Left lobe of liver (tissue), 2 donors: ENCODE data around the gene GLI3. TPM values are rescaled to one million over a fixed set of nuclear protein-coding genes. Genes with fewer than 3 reads are reported as not detected.

ENCODE experiments used
- ATAC-seq: fragments of 200-7000 bp; cut with Tn5 transposase; one replicate; pipeline ENCODE4 v1.9.1; 2020; ENCODE audit warnings: mild to moderate bottlenecking, moderate library complexity
- DNase-seq: peaks from one replicate; pipeline ENCODE4 v3.0.0-alpha.2; 2020; ENCODE audit warnings: low spot score
- total RNA-seq: library from RNA; stranded (reverse); gene quantifications from one replicate; pipeline ENCODE4 v1.2.1, GENCODE V29; 2021
- donor health status: DM: no; HTN: no; CAD: no; lungs with moderate emphysema.
- donor health status: DM: no; HTN: yes; CAD: no.

GLI3 gene
- total RNA-seq, 1 donor from 2014 or later = 0.88 TPM

GRCh38 chr7:42014625-42015618 lies 222.1 kb downstream of the GLI3 start:
- DNase-seq (no peak), ATAC-seq (peak; percentile 53)

GRCh38 chr7:42012786-42013360 lies 224.1 kb downstream of the GLI3 start:
- ATAC-seq = no peak
- DNase-seq = no peak

- no peak for ATAC-seq
- DNase-seq = no peak
Observed at GRCh38 chr7:42012313-42012712, 224.7 kb downstream of the GLI3 start.

DNA sequence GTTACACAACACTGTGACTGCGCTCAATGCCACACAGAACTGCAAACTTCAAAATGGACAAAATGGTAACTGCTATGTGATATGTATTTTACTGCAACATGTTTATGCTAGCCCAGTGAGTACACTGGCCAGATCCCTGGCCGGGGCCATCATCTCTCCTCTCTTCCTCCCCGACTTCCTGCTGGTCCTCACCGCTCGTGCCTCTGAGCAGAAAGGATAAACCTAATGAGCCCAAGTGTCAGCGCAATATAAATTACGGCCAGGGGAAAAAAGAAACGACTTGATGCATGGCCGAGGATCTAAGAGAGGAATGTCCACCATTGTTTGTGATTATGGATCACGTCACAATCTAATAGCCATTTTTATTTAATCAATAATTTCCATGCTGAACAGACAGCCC lies 225.2 kb downstream of the GLI3 start:
- DNase-seq (no peak), ATAC-seq (no peak)

DNA sequence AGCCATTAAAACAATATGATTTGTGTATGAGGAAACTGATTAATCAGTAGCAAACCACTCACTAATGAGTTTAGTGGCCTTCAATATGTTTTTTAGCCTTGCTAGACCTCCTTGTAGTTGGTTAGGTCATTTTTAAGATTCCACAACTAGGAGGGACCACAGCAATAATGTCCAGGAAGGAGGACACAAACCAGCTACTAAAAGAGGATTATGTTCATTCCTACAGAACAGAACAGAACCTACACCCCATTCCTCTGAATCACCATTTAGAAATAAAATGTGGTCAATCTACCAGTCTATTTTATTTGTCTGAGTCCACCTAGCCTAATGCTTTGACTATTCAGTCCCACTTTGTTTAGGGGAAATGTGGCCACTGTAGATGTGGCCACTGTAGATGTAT lies 226.3 kb downstream of the GLI3 start:
- ATAC-seq = no peak
- DNase-seq = no peak

DNA sequence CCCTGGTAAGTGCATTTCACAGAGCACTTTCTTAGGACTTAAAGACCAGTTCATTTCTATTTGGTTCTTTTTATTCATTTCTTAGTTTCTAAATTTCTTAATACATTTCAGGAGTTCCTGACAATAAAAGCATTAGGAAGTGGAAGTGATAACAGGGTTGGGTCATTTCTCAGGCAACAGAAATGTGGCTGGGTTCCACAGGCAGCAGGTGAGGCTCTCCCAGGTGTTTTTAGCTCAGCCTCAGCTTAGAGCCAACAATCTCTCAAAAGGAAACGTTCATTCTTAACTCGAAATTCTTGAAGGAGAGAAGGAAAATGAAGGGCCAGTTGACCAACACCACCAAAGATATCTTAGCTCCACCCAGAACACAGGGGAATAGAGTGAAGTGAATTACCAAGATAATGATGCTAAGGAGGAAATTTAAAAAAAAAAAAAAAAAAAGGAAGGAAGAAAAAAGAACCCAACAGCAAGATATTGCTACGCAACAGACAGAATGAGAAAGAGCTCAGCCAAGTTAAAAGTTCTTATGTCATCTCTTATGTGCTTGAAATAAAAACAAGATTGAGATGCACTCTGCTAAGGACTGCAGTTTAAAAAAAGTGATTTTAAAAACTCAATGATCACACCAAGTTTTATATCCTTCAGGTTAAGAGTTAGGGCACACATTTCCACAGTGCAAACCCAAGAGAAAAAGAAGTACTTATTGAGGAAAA lies 230.1 kb downstream of the GLI3 start:
- ATAC-seq = no peak
- no peak for DNase-seq

DNA sequence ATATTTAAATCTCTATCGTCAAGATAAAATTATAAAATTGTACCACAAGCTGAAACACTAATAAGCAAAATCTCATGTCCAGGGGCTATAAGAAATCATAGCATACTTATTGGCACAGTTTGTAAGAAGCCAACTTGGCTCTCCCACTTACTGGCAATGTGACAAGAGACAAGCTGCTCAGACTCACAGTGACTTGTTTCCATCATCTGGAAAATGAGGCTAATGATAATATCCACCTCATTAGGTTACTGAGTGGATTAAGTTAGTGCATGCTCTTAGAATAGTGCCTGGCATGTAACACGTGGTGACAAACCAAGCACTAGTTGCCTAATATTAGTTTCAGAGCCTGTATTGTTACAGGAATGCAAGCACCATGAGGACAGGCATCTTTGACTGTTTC lies 234.4 kb downstream of the GLI3 start:
- no peak for ATAC-seq
- DNase-seq = no peak

DNA sequence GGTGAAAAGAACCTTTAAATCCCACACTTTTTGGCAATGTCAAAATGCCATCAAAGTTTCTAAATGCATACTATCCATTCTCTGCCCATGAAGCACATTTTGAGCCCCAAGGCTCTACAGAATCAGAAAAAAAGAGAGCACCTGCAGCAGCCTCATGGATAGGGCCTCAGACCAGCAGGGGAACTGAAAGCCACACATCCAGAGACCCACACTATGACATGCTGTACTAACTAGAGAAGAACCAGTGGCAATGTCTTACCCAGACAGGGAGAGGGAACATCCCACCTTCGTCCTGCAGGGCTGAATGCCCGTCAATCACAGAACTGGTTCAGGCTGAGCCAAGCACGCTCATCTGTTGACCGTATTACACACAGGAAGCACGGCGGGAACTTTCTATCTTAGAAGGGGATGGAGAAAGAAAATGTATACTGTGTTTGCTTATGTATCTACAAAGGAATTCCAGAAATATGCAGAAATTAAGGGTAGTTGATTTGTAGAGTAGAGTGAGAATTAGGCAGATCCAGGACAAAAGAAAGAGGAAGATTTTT lies 237.2 kb downstream of the GLI3 start:
- ATAC-seq = no peak
- DNase-seq = no peak

GRCh38 chr7:41998041-41998440 lies 239.0 kb downstream of the GLI3 start:
- ATAC-seq = no peak
- DNase-seq = no peak

DNA sequence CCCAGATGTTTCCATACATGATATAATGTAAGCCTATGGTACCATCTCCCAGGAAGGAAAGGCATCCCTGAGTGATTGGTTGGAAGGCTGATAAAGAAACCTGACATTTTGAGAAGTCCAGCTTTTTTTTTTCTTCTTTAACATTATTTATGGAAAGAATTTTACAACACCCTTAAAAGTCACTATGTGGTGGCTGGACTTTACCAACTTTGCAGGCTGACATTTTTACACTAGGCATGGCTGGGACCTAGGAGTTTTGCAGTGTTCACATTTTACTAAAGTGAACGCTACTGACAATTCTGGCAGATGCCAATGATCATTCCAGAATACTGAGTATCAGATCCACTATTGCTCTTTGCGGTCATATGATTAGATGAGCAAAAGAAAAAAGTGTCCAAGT lies 239.9 kb downstream of the GLI3 start:
- DNase-seq = no peak
- no peak for ATAC-seq

DNA sequence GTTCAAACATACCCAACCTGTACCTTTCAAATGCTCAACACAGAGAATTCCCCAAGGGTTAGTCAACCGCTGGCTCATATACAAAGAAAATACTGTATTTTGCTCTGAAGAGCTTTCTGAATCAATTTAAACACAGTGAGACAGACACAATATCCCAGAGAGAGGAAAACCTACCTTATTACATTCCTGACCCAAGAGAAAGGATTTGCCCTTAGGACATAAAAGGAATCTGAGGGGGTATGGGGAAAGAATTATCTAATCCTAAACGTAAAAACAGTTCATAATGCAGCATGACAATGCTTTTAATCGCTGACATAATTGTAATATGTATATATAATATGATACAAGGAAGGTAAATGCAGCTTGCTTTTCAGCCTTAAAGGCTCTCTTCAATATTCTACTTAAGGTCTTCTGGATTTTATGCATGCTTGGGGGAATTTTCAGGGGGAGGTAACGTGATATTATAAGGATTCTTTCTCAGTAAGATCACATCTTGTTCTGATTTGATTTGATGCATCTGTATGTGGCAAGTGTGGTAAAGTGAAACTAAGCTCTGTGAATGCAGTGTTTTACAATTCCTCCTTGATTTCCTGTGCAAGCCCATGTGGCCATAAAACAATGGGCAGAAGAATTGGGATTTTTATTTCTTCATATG lies 240.5 kb downstream of the GLI3 start:
- ATAC-seq (no peak), DNase-seq (no peak)

GRCh38 chr7:41995632-41996271 lies 241.3 kb downstream of the GLI3 start:
- DNase-seq = no peak
- no peak for ATAC-seq

DNA sequence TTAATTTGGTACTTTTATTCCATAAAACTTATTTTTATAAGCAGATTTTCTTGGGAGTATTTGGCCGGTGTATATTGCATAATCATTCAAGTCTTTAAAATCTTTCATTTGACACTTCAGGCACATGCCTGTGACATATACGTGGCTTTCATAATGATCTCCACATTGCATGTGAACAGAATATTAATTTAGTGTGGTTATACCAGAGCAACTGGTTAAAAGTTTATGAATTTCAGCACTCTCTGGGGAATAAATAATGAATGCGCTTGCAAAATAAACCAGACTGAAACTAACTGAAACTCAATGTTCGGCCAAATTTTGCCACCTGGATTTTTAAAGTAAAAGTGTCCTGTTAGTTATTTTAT lies 242.3 kb downstream of the GLI3 start:
- DNase-seq = no peak
- ATAC-seq = no peak

DNA sequence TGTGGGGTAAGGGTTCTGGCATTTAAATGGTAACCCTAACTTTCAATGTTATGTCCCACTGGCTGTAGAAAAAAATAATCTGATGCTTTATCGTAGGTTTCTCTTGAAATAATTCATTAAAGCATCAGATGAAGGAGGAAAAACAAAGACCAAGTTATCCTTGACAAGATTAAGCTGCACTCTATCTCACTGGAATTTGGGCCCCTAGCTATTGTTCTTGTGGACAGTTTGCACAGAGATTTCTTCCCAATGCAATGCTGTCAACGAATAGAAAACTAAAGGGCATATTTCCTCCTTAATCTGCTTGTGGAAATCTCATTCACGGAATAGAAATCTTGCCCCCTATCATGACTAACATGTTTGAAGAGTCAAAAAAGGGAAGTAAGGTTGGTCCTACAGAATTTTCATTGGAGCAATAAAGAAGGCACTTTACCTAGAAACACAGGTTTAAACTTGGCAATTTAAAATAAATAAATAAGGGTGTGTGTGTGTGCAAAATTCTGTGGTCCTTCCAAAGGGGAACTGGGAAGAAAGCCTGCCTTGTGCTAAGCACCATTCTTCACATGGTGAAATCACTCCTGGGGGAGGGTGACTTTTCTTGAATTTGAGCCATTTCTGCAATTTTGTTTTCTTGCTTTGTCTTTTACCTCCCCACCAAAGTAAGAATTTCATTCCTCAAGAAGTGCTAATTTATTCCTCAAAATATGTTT lies 242.8 kb downstream of the GLI3 start:
- no peak for ATAC-seq
- no peak for DNase-seq

DNA sequence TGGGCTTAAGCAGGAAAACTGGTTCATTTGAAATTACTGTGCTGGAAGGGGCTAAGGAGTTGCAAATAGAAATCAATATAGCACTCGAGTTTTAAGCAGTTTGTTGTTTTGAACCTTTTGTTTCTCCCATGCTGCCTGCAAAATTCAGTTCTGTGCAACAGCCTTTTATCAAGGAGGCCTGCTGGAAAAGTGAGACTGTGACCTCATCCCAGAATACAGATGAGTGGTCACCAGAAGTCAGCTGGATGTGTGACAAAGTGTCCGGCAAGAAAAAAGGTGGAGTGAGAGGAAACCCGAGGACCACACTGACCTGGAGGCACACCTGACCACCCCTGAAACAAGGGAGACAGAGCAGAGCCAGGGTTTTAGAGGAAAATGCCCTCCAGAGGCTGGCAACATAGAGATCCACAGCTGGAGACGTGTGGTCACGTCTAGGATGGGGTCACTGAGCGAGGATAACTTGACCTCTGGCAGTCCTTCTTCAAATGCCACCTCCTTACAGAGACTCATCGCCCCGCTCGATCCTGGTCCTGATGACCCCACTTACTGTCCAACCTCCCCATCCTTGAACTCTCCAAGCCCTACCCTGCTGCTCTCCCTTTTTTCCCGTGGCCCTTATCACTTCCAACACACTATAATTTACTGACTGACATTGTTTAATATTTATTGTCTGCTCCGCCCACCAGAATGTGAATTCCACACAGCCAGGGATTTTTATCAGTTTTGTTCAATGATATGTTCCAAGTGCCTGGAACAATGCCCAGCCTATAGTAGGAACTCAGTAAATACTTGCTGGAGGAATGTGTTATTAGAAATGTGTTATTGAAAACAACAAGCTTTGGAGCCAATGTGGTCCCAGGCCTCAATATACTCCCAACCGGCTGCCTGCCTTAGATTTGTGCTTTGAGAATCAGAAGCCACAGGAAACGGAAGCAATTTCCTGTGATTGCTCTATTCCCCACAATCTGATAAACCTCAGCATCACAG lies 243.8 kb downstream of the GLI3 start:
- no peak for DNase-seq
- ATAC-seq = no peak

DNA sequence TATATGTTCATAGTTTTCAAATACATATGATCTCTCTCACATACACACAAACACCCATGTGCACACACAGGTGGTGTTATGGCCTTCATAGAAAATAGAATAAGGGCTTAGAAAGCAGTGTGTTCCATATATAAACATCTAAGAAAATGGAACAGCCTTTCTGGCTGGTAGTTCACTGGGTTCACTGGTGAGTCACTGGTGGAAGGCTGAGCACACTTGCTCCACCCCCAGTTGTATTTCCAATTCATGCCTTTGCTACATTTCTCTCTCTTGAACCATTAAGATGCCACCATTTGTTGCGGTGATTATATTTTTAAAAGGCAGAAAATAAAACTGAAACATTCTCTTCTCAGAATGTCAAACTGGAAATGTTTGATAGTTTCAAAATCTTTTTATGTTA lies 252.1 kb downstream of the GLI3 start:
- DNase-seq (no peak), ATAC-seq (no peak)

DNA sequence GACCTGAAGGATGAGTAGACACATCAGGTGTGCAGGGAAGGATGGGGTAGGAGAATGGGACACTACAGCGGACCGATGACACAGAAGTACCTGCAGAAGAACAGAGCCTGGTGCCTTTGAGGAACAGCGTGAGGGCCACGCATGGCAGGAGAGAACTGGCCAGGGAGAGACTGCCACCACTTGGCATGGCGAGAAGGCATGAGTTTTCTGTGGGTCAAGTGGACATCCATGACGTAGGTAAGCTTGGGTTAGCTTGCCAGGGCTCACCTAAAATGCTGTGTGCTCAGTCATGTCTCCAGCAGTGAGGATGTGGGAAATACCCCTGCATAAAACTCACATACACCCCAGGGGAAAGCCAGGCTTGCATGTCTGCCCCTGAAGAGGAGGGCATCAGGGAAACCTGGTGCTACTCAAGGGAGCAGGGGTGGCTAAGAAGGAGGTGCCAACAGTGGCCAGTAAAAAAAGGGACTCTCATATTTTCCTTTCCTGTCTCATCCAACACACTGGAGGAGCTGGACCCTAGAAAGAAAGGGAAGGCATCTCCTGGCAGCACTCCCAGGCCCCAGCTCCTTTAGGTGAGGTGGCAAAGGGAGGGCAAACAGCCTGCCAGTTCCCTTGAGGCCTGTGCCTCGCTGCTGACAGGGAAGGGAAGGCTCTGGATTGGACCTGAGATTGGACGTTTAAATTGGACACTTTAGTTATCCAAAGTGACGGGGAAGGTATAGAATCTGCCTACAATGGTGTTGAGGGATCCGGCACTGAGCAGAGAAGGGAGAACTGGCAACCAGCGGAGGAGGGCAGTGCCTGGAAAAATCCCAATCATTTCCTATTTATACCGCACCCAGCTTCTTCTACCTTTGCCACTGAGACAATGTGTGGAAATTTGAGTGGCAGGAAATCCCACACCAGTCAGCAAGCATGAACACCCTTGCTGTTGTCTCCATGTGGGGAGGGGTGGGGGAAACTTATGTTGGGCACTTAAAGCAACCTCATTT lies 255.7 kb downstream of the GLI3 start:
- ATAC-seq = no peak
- DNase-seq = no peak
